Right lobe of liver (tissue), 4 donors: ENCODE results near the gene PGP.

Experiments used
- CTCF ChIP-seq, 4 donors: fragments of 200-600 bp in 3 of 4; fragments of 450-650 bp in 1 of 4; IDR thresholded peaks; one replicate each; pipeline versions ENCODE4 v1.5.1 to v1.8.0; 2016 to 2022; ENCODE audit warnings: antibody characterized with exemption in 4 of 4, mild to moderate bottlenecking in 2 of 4
- POLR2A ChIP-seq: fragments of 450-650 bp; IDR thresholded peaks from one replicate; pipeline ENCODE4 v1.6.1; 2017; ENCODE audit warnings: antibody characterized with exemption, mild to moderate bottlenecking
- donor health status: DM: no; HTN: no; CAD: no.
- donor health status: DM: no; HTN: no; CAD: no.
- donor health status: DM: no; HTN: yes; CAD: no.

- TF ChIP-seq CTCF (IDR thresholded peaks at IDR 0.05) = no peak
- no peak for TF ChIP-seq POLR2A
Measured at GRCh38 chr16:2190002-2190658, 24.5 kb downstream of the PGP start.
